Eye (tissue), 1 donor: ENCODE data around the gene AATK.

Source experiments
- DNase-seq: peaks from one replicate; pipeline ENCODE4 v3.0.0-alpha.2; 2015

Gene AATK

GRCh38 chr17:81179861-81180260, 13.8 kb upstream of the AATK start:
- DNase-seq: no peak

DNA sequence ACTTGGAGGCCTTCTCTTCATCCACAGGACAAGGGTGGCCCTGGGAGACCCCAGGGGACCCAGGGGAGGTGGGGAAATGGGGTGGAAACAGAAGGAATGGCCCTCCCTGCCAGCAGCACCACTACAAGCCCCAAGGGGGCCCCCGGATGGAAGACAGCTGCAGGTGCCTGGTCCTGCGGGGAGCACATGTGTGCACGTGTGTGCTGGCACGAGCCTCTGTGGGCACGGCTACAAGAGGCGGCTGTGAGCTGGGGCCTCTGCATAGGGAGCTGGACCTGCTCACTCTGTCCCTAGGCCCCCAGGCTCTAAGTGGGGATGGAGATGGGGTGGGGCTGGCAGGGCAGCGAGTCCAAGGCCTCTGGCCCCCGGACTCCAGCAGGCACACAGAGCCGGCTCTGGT, 13.2 kb upstream of the AATK start:
- DNase-seq: no peak

DNA sequence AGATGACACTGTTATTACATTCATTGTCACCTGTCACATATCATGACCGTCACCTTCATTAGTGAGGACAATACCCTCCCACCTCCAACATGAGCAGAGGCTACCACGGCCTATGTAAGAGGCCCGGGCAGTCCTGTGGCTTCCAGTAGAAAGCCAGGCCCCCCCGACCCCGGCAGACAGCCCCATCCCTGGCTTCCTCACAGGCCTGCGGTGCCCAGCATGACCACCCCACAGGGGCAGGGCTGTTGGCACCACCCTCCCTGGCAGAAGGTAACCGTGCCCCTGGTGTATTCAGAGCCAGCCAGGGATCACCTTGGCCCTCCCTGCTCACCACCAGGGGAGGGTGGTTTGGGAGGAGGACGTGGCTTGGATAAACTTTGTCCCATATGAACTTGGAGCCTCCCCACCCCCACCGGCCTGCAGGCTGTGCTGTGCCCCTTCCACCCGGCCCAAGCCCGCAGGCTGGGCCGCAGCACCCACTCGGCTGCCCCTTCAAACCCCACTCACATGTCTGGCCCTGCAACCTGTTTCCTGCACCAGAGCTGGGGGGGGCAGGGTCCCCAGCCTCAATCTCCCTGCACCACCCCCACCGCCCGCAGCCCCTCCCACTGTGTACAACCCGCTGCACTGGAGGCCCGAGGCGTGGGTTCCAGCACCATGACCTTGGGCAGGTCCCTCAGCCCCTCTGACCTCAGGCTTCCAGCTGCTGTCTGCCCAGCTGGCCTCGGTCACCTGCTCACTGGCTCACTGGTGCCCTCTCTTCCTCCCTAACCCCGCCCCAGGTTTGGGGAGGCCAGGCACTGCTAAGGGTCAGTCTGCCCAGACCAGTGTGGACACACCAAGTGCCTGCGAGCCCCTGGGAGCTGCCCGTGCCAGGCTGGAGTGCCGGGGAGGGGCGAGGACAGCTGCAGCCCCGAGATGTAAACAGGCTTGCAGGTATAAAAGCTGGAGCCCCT, 12.4 kb upstream of the AATK start:
- no peak for DNase-seq

DNA sequence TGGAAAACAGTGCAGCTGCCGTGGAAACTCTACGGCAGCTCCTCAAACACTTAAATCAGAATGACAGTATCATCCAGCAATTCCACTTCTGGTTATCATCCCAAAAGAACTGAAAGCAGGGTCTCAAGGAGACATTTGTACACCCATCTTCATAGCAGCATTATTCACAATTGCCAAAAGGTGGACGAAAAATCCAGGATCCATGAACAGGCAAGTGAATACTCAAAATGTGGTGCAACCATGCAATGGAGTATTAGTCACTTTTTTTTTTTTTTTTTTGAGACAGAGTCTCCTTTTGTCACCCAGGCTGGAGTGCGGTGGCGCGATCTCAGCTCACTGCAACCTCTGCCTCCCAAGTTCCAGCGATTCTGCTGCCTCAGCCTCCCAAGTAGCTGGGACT, 10.6 kb upstream of the AATK start:
- DNase-seq: no peak

GRCh38 chr17:81173762-81174155, 7.7 kb upstream of the AATK start:
- peak; percentile 41 for DNase-seq

- no peak for DNase-seq
These were observed 7.2 kb upstream of the AATK start for GRCh38 chr17:81173052-81173761.

- DNase-seq: no peak
These were observed 5.9 kb upstream of the AATK start for GRCh38 chr17:81171941-81172340.

DNA sequence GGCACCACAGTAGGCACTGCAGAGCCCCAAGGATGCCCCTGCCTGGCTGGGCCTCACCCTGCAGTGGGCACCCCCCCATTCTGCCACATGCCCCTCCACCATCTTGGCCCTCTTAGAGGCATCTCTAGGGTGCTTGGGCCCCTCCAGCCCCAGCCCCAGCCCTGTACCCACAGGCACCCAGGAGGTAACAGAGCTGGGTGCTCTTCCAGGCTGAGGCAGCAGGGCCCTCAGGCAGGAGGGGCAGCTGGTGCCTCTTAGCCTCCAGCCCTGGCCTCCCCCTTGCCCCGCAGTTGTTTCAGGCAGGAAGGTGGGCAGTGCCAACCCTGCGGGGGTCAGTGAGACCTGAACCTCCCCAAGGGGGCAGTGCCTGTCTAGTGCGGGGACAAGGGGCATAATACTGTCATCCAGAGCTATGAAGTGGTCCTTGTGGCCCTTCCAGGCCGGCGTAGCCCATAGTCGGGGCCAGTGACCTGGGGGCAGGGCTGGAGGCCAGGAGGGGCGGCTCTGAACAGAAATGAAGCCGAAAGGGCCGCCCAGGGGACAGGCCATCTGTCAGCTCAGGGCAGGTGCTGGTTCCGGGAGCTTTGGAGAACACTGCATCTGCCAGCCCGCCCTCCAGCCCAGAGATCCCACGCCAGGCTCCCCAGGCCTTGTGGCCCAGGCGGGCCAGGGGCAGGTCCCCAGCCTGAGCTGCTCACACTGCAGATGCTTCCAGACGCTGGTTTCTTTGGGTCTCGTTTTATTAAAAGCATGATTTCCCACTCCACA, 4.9 kb upstream of the AATK start:
- DNase-seq: no peak

DNA sequence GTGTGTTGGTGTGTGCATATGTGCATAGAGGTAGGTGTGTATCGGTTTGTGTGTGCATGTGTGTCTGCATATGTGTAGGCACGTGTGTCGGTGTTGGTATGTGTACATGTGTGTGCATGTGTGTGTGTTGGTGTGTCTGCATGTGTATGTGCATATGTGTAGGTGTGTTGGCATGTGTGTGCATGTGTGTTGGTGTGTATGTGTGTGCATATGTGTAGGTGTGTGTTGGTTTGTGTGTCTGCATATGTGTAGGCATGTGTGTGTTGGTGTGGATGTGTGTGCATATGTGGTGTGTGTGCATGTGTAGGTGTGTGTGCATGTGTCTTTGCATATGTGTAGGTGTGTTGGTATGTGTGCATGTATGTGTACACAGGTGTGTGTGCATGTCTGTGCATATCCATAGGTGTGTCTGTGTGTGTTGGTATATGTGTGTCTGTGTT, 3.9 kb upstream of the AATK start:
- DNase-seq: no peak

GRCh38 chr17:81167638-81168037, 1.6 kb upstream of the AATK start:
- DNase-seq: no peak

GRCh38 chr17:81167194-81167524, 1.1 kb upstream of the AATK start:
- DNase-seq: no peak

DNA sequence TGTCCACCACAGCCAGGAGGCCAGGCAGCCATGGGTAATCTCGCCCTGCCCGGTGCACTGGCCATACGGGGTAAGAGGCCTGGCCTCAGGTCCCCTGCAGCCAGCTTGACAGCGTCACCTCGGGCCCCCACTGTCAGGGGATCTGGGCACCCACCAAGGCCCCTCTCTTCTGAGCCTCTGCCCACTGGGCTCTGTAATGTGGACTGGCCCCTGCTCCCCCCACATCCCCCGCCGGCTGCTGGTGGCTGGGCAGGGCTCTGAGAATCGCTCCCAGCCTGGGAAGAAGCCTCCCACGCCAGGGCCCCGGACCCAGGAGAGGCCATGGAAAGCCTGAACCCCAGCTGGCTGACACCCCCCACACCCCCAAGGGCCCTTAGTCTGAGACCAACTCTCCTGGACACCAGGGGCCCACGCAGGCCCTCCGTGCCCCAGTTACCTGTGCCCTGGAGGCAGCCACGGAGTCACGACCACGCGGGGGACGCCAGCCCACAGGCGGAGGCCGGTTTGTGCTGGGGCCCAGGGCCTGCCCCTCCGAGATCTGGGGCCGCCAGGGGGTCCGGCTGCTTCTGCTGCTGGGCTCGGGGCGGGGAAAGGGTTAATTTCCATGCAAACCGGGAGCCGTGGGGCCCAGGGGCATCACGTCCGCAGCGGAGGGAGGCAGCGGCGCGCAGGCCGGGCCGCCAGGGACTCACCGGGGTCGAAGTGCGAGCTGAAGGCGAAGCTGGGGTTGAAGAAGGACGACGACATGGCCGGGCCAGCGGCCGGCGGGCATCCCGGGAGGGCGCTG, 582 bp downstream of the AATK start, which contains the start of gene PVALEF:
Gene PVALEF (plus strand): TSS at position 262 of the 787 bp plus-strand sequence. CDS start 15,720 bp downstream, outside the sequence.
- peak; percentile 81 for DNase-seq

DNA sequence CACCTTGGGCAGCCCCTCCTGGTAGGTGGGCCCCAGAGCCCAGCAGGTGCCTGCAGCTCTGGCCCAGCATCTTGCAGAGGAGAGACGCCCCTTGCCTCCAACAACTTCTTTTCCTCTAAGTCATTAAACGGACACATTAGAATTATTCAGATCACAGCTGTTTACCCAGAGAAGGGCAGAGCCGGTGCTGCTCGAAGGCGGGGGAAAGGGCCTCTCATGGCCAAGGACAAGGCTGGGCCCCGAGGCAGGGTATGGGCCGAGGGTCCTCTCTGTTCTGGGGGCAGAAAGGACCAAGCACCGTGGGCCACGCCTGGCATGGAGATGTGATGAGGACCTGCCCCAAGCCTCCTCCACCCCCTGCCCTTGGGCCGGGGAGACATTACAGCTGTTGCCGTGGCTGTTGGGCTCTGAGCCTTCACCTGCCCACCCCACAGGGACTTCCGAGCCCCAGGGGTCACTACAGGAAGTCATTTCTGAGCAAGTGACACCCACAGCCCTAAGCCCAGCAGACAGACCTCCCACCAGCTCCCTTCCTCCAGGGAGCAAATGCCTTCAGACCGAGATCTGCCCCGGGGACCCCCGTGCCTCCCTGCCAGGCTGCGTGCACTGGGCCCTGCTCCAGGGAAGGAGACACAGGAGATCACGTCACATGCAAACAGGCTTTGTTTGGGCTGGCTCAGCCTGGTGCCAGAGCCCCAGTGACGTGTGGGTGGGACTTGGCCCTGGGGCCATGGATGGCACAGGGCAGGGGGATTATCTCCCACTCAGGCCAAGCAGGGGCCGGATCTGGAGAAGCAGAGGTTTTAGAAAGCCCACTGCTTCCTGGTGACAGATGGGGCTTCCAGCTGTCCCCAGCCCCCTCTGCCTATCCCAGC, 1.4 kb downstream of the AATK start:
- DNase-seq: peak; percentile 78

DNA sequence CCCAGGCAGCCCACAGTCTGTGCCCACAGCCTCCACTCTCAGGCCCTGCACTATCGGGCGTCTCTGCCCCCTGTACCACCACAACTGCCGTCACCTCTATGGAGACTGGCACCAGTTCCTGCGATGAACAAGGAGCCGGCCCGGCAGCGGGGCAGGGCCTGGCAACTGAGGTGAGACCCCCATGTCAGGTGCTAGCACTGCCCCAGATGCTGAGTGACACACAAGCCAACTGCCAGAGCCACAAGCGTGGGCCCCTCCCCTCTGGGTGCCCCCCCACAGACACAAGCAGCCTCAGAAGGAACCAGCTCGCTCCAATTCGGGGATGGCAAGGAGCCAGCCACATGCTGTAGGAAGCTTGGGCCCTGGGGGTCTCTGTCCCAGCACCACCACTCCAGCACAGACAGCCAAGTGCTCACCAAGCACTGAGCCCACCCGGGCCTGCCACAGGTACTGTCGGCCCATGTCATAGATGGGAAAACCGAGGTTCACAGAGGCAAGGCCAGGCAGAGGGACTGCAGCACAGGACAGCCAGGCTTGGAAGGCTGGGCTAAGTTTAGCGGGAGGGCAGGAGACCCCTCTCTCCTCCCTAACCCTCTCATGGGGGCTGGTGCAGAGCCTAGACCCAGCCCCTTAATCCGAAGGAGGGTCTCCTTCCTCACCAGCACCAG, 2.2 kb downstream of the AATK start:
- DNase-seq: no peak

DNA sequence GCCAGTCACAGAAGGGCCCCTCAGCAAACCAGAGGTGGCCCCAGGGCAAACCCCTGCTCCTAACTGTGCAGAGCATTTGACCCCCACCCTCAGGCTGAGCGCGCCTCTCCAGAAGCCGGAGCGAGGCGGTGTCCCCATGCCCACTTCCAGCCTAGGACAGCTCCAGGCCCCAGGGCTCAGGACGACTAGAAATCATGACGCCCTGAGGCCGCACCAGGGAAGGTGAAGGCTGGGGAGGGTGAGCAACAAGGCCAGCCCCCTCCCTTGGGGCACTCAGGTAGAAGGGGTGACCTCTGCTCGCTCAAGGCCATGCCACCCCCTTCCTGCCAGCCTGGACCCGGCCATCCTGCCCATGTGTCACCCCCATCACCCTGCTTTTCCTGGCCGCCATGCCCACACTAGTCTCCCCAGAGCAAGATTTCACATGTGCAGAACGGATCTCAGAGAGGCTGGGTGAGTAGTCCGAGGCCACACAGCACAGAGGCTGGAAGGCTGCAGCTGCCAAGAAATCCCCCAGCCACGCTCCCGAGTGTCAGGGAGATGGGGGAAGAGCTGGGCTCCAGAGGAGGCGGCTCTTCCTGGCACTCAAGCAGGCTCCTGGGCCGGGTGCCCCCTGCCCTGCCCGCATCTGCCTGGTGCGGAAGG, 2.8 kb downstream of the AATK start:
- DNase-seq: no peak

DNA sequence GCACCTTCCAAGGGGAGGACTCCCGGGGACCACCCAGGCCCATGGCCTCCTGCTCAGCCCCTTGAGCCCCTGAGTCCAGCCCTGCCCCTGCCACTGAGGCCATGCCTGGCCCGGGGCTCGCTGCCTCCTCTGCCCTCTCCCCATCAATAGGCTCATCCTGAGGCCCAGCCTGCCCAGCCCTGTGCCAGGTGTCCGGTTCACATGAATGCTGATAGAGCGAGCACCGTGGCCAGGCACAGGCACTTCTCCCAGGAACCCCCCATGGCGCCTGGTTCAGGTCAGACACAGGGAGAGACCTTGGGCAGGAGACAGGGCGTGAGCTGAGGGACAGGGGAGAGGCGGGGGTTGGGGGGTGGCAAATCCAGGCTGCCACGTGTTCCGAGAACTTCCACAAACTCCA, 3.5 kb downstream of the AATK start:
- no peak for DNase-seq

GRCh38 chr17:81161972-81162371, 4.0 kb downstream of the AATK start:
- no peak for DNase-seq

GRCh38 chr17:81161536-81161935, 4.5 kb downstream of the AATK start:
- no peak for DNase-seq

GRCh38 chr17:81160747-81161453, 5.1 kb downstream of the AATK start:
- DNase-seq: no peak

GRCh38 chr17:81160306-81160705, 5.7 kb downstream of the AATK start:
- DNase-seq: no peak
